MM.1S (cell line): Measurements from ENCODE around the gene AGAP1.

Source experiments
- CTCF ChIP-seq: fragments of 300-600 bp; sonication (generic); IDR thresholded peaks from 2 replicates; pipeline ENCODE4 v1.5.1; 2016; ENCODE audit warnings: antibody characterized with exemption, low read length, mixed read lengths
- EZH2 ChIP-seq: fragments of 300-600 bp; sonication (generic); optimal IDR thresholded peaks from 2 replicates; pipeline ENCODE3; 2017; ENCODE audit warnings: low read depth, mild to moderate bottlenecking, antibody characterized with exemption, low read length, mixed read lengths
- EZH2phosphoT487 ChIP-seq: fragments of 300-600 bp; sonication (generic); IDR thresholded peaks from 2 replicates; pipeline ENCODE4 v1.6.1; 2018; ENCODE audit warnings: antibody characterized with exemption, low read length

- no peak for TF ChIP-seq CTCF
- no peak for TF ChIP-seq EZH2phosphoT487
- no peak for TF ChIP-seq EZH2
Measured at GRCh38 chr2:235560345-235560744, 66.5 kb downstream of the AGAP1 start.
